GM12875 (cell line): Measurements from ENCODE around the gene ZBED1.
"Not testable (repeated sequence)": the region's sequence is repeated elsewhere in the genome, so short reads cannot be mapped to it uniquely, and the experiment has no call there.

Source experiments
- H3K4me3 ChIP-seq: one replicate; pipeline ENCODE4 v1.5.1; 2011; ENCODE audit warnings: low read depth, low read length, control low read depth
- TF ChIP-seq, protein P1 (sequence below): IDR thresholded peaks from 2 replicates; pipeline ENCODE4 v1.5.1; 2011; ENCODE audit warnings: low read depth, mild to moderate bottlenecking, control low read depth, inconsistent platforms, low read length, moderate library complexity, borderline replicate concordance; ENCODE audit not compliant: insufficient read depth

The ZBED1 gene

DNA sequence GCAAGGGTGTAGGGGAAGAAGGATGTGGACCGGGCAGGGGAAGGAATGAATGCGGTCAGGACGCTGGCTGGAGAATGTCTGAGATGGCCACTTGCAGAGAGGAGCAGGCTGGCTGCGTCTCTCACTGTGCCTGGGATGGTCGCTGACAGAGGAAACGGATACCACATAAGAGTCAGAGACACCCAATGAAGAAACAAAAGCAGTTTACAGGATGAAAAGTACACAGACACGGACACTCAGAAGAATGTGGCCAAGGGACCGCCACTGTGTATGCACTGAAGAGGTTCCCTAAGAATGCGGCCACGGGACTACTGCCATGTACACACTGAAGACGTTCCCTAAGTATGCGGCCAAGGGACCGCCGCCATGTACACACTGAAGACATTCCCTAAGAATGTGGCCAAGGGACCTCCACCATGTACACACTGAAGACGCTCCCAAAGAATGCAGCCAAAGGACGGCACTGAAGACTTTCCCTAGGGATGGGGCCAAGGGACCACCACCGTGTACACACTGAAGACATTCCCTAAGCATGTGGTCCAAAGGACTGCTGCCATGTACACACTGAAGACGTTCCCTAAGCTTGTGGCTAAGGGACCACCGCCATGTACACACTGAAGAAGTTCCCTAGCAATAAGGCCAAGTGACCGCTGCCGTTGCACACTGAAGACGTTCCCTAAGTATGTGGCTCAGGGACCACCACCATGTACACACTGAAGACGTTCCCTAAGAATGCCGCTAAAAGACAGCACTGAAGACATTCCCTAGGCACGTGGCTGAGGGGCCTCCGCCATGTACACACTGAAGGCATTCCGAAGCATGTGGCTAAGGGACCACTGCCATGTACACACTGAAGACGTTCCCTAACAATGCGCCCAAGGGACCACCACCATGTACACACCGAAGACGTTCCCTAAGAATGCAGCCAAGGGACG, 32.2 kb downstream of the ZBED1 start:
- TF ChIP-seq, protein P1, sequence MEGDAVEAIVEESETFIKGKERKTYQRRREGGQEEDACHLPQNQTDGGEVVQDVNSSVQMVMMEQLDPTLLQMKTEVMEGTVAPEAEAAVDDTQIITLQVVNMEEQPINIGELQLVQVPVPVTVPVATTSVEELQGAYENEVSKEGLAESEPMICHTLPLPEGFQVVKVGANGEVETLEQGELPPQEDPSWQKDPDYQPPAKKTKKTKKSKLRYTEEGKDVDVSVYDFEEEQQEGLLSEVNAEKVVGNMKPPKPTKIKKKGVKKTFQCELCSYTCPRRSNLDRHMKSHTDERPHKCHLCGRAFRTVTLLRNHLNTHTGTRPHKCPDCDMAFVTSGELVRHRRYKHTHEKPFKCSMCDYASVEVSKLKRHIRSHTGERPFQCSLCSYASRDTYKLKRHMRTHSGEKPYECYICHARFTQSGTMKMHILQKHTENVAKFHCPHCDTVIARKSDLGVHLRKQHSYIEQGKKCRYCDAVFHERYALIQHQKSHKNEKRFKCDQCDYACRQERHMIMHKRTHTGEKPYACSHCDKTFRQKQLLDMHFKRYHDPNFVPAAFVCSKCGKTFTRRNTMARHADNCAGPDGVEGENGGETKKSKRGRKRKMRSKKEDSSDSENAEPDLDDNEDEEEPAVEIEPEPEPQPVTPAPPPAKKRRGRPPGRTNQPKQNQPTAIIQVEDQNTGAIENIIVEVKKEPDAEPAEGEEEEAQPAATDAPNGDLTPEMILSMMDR: no peak
- H3K4me3 ChIP-seq: no peak overlapping the region

- H3K4me3 ChIP-seq: no peak overlapping the region
- TF ChIP-seq, protein P1: no peak
Observed at GRCh38 chrX:2466876-2467656, 33.7 kb downstream of the ZBED1 start.

- TF ChIP-seq, protein P1: no peak
Observed at GRCh38 chrX:2464677-2465166, 36.1 kb downstream of the ZBED1 start.

GRCh38 chrX:2463973-2464676, 36.7 kb downstream of the ZBED1 start:
- TF ChIP-seq, protein P1: no peak
- no peak overlapping the region for H3K4me3 ChIP-seq

More at GRCh38 chrX:2464677-2465166, 36.1 kb downstream of the ZBED1 start:
- H3K4me3 ChIP-seq: no peak overlapping the region

GRCh38 chrX:2463481-2463880, 37.3 kb downstream of the ZBED1 start:
- H3K4me3 ChIP-seq: not testable (repeated sequence)

- no peak overlapping the region for H3K4me3 ChIP-seq
- TF ChIP-seq, protein P1: no peak
Observed at GRCh38 chrX:2462780-2463179, 38.0 kb downstream of the ZBED1 start.

GRCh38 chrX:2462074-2462473, 38.7 kb downstream of the ZBED1 start:
- no peak overlapping the region for H3K4me3 ChIP-seq
- TF ChIP-seq, protein P1: no peak
